IPS-18c (cell line): ENCODE results near the gene SCAF8.
"Not testable (repeated sequence)": the region's sequence is repeated elsewhere in the genome, so short reads cannot be mapped to it uniquely, and the experiment has no call there.

Experiments used
- H3K4me3 ChIP-seq: 2 replicates; pipeline ENCODE4 v1.7.0; 2013; ENCODE audit warnings: low read depth, mild to moderate bottlenecking, low read length, moderate library complexity; ENCODE audit not compliant: insufficient read depth
- H3K9me3 ChIP-seq: one replicate; pipeline ENCODE4 v1.6.1; 2013; ENCODE audit warnings: mild to moderate bottlenecking, low read length, moderate library complexity; ENCODE audit not compliant: control insufficient read depth, insufficient read depth

The SCAF8 gene

DNA sequence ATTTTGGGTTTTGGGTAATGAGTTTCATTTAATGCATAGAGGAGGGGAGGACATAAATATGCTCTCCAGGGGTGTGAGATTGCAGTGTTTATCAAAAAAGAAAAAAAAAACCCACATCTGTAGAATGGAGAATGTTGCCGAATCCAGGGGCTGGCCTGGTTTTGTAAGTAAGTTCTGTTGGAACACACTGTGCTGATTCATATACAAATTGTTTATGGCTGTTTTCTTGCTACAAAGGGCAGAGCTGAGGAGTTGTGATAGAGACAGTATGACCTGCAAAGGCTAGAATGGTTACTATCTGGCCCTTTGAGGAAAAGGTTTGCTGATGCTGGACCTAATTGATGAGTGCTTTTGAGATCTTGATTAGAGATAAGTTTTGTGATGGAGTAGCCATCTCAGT, 30.4 kb downstream of the SCAF8 start:
- no peak overlapping the region for H3K4me3 ChIP-seq
- H3K9me3 ChIP-seq, result no peaks in the 10 kb centered on the region

DNA sequence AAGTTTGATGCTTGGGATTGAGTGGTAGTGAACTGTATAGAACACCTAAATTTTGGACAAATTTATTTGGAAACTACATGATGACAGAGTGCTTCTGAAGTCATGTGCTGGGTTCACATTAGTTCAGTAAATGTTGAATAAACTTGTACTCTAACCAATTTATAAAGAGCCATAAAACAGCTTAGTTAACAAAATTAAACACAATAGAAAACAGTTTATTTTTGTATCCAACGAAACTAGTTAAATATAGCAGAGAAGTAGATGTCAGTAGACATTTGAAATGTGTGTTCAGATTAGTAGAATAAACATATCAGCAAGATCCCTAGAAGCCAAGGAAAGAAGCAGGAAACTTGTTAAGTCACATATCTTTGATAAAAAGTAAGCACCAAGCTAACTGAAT, 32.1 kb downstream of the SCAF8 start:
- no peaks in the 10 kb centered on the region for H3K9me3 ChIP-seq
- H3K4me3 ChIP-seq, result no peak overlapping the region

DNA sequence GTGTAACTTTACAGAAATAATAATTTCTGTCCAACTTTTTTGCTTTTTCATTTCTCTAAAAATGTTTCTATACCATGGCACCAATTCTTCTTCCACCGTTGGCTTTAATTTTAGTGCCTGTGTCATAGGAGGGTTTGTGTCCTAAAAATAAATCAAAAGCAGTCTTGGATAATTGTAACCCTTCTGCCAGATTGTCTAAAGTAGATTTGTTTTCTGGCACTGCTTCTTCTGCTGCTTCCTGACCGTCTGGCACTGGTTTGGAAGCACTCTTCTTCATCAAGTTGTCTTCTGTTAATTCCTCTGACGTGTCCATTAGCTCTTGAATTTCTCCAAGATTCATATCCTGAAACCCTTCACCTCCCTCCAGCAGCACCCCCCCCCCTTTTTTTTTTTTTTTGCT, 33.1 kb downstream of the SCAF8 start:
- Histone ChIP-seq H3K9me3 (no peaks in the 10 kb centered on the region), H3K4me3 (no peak overlapping the region)

GRCh38 chr6:154767003-154767723, 33.9 kb downstream of the SCAF8 start:
- no peaks in the 10 kb centered on the region for H3K9me3 ChIP-seq
- H3K4me3 ChIP-seq, result no peak overlapping the region

DNA sequence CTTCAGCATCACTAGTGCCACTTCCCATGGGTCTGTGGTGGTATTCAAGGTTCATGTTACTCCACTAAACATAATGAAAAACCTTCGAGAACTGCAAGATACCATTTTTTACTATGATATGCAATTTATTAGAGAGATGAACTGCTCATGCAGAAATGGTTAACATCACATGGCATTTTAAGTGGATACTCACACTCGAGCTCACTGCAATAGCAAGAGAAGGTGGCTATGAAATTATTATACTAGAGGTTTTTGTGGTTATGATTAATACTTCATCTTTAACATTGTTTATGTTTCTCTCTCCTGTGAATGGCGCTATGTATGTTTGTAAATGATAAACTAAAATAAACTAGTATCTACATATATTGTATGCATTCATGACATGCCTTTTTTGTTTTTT, 35.1 kb downstream of the SCAF8 start:
- H3K9me3 ChIP-seq, result no peaks in the 10 kb centered on the region
- no peak overlapping the region for H3K4me3 ChIP-seq

- no peaks in the 10 kb centered on the region for H3K9me3 ChIP-seq
- H3K4me3 ChIP-seq, result no peak overlapping the region
Measured at GRCh38 chr6:154773610-154774089, 40.4 kb downstream of the SCAF8 start.

- not testable (repeated sequence) for H3K4me3 ChIP-seq, H3K9me3 ChIP-seq
Measured at GRCh38 chr6:154779157-154779556, 45.9 kb downstream of the SCAF8 start.

- Histone ChIP-seq H3K4me3 (no peak overlapping the region), H3K9me3 (no peaks in the 10 kb centered on the region)
Measured at GRCh38 chr6:154782193-154782592, 49.0 kb downstream of the SCAF8 start.

DNA sequence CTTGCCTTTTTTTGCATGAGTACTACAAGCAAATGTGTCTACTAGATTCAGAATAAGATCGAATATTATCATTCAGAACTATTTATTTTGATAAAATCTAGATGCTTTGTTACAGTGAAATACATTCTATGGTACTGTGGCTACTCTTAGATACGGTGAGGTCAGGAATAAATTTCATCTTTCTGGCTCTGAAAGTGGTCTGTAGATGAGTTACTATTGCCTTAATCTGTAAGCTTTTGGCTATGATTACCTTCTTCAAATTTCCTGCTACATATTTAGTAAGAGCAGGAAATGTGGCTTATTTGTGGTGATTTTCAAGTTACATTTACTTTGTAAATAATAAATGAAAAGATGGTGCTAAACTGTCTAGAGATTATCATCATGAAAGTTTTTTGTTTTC, 50.0 kb downstream of the SCAF8 start:
- no peak overlapping the region for H3K4me3 ChIP-seq
- H3K9me3 ChIP-seq, result no peaks in the 10 kb centered on the region

- no peak overlapping the region for H3K4me3 ChIP-seq
- H3K9me3 ChIP-seq, result no peaks in the 10 kb centered on the region
Measured at GRCh38 chr6:154785075-154785474, 51.9 kb downstream of the SCAF8 start.

GRCh38 chr6:154786144-154786868, 53.1 kb downstream of the SCAF8 start:
- H3K9me3 ChIP-seq, result no peaks in the 10 kb centered on the region
- H3K4me3 ChIP-seq, result no peak overlapping the region

GRCh38 chr6:154791556-154792317, 58.5 kb downstream of the SCAF8 start:
- no peaks in the 10 kb centered on the region for H3K9me3 ChIP-seq
- no peak overlapping the region for H3K4me3 ChIP-seq

DNA sequence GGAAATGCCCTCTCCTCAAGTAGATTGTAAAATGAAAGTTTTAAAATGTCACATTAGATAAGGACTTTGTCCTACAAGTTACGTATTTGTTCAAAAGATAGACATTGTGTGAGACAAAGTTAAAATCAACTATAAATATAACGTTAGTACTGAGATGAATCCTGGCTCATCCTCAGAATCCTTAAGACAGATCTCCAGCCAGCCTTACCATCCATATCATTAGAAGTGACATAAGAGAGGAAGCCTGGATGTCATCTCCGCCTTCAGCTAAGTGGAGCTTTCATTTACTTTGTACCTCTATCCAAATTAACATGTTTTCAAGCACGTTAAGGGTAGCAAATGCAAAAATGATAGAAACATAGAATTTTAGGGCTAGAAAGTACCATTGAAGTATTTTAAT, 59.1 kb downstream of the SCAF8 start:
- H3K9me3 ChIP-seq, result no peaks in the 10 kb centered on the region
- H3K4me3 ChIP-seq, result no peak overlapping the region

- H3K4me3 ChIP-seq, result no peak overlapping the region
Measured at GRCh38 chr6:154792761-154793160, 59.5 kb downstream of the SCAF8 start.

GRCh38 chr6:154796484-154796883, 63.3 kb downstream of the SCAF8 start:
- no peaks in the 10 kb centered on the region for H3K9me3 ChIP-seq
- no peak overlapping the region for H3K4me3 ChIP-seq

More at GRCh38 chr6:154792761-154793160, 59.5 kb downstream of the SCAF8 start:
- no peaks in the 10 kb centered on the region for H3K9me3 ChIP-seq

DNA sequence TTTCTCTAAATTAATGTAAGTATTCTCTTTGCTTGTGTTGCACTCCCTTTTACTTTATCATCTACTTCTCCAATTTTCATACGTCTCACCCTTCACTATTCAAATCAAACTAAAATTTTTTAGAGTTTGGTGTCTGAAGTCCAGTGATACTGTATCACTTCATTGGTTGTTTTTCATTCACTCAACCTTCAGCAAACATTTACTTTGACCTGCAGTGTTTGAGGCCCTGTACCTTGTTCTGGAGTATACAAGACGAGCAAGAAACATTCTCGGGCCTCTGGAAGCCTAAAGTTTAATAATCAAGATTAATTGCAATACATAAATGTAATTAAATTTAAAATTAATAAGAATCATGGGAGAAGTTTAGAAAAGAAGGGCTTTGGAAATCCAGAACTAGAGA, 64.6 kb downstream of the SCAF8 start:
- H3K4me3 ChIP-seq, result no peak overlapping the region

GRCh38 chr6:154800338-154800737, 67.1 kb downstream of the SCAF8 start:
- Histone ChIP-seq H3K9me3 (no peaks in the 10 kb centered on the region), H3K4me3 (no peak overlapping the region)

More for the DNA sequence above, 64.6 kb downstream of the SCAF8 start:
- H3K9me3 ChIP-seq, result no peaks in the 10 kb centered on the region
